GM13977 (cell line): ENCODE data around the gene HOXA11.

Source experiments
- DNase-seq: peaks from one replicate; pipeline ENCODE4 v3.0.0; 2012; ENCODE audit warnings: low spot score
- CTCF ChIP-seq: IDR thresholded peaks from 2 replicates; pipeline ENCODE4 v1.5.1; 2012; ENCODE audit warnings: mild to moderate bottlenecking, control low read depth; ENCODE audit not compliant: insufficient read depth; ENCODE audit errors: extremely low read depth, missing control alignments
- in situ Hi-C: fragments of 300-500 bp; cut with MboI; formaldehyde crosslinking; loops from one replicate; pipeline ENCODE4 v1.12.0; 2022; ENCODE audit warnings: low sequenced_read_pairs, low pct_unique_long_range_greater_than_20kb, mixed read lengths, inconsistent platforms; ENCODE audit not compliant: unreplicated experiment

Gene HOXA11

GRCh38 chr7:27198138-27198841, 13.3 kb upstream of the HOXA11 start:
- TF ChIP-seq CTCF: no peak
- in situ Hi-C loops: no loop called here
- no peak for DNase-seq

- in situ Hi-C loops: no loop called here
- no peak for TF ChIP-seq CTCF
Observed at GRCh38 chr7:27197137-27198042, 12.4 kb upstream of the HOXA11 start.

GRCh38 chr7:27196287-27196767, 11.3 kb upstream of the HOXA11 start:
- peak; percentile 83 for TF ChIP-seq CTCF
- DNase-seq: peak; percentile 85
- in situ Hi-C loops: no loop called here

More at GRCh38 chr7:27197137-27198042, 12.4 kb upstream of the HOXA11 start:
- no peak for DNase-seq

GRCh38 chr7:27194686-27195379, 9.8 kb upstream of the HOXA11 start:
- no peak for TF ChIP-seq CTCF
- in situ Hi-C loops: no loop called here
- no peak for DNase-seq

- in situ Hi-C loops: no loop called here
- no peak for TF ChIP-seq CTCF
- DNase-seq: no peak
Observed at GRCh38 chr7:27194002-27194352, 8.9 kb upstream of the HOXA11 start.

GRCh38 chr7:27193335-27194001, 8.4 kb upstream of the HOXA11 start:
- in situ Hi-C loops: no loop called here
- no peak for TF ChIP-seq CTCF
- DNase-seq: no peak
